Smooth muscle cell (in vitro differentiated cells): ENCODE data around the gene EEF2K. TPM values are rescaled to one million over a fixed set of nuclear protein-coding genes. Genes with fewer than 3 reads are reported as not detected.
A peak's percentile ranks its signal among the peaks of the same experiment; 100 is the strongest.

Experiments used
- DNase-seq: peaks from one replicate; lab custom pipeline; 2025; ENCODE audit not compliant: unreplicated experiment; lab: John Stamatoyannopoulos, UW
- H2AFZ ChIP-seq: fragments of 200-600 bp; sonication (generic); 2 replicates; pipeline ENCODE4 v1.6.0; 2016; ENCODE audit warnings: antibody characterized with exemption, low read depth, mild to moderate bottlenecking
- H3F3A ChIP-seq: fragments of 200-600 bp; sonication (generic); 2 replicates; pipeline ENCODE4 v1.6.0; 2017; ENCODE audit warnings: antibody characterized with exemption, low read depth
- H3K27ac ChIP-seq: fragments of 200-600 bp; sonication (generic); 2 replicates; pipeline ENCODE4 v1.5.1; 2016; ENCODE audit warnings: low read depth, mild to moderate bottlenecking
- H3K27me3 ChIP-seq: fragments of 200-600 bp; sonication (generic); 2 replicates; pipeline ENCODE4 v1.6.1; 2016; ENCODE audit warnings: low read depth, mild to moderate bottlenecking
- H3K36me3 ChIP-seq: fragments of 200-600 bp; sonication (generic); 2 replicates; pipeline ENCODE4 v1.5.1; 2016; ENCODE audit warnings: low read depth
- H3K4me1 ChIP-seq: fragments of 200-600 bp; sonication (generic); 2 replicates; pipeline ENCODE4 v1.5.1; 2016; ENCODE audit warnings: low read depth
- H3K4me2 ChIP-seq: fragments of 200-600 bp; sonication (generic); 2 replicates; pipeline ENCODE4 v1.6.0; 2016; ENCODE audit warnings: mild to moderate bottlenecking
- H3K4me3 ChIP-seq: fragments of 200-600 bp; sonication (generic); 2 replicates; pipeline ENCODE4 v1.5.1; 2016; ENCODE audit warnings: mild to moderate bottlenecking
- H3K79me2 ChIP-seq: fragments of 200-600 bp; sonication (generic); 2 replicates; pipeline ENCODE4 v1.6.0; 2016; ENCODE audit warnings: low read depth, mild to moderate bottlenecking
- H3K9ac ChIP-seq: fragments of 200-600 bp; sonication (generic); 2 replicates; pipeline ENCODE4 v1.6.0; 2016; ENCODE audit warnings: low read depth
- H3K9me3 ChIP-seq: fragments of 200-600 bp; sonication (generic); replicated peaks from 2 replicates; pipeline ENCODE4 v1.5.1; 2016; ENCODE audit warnings: low read depth
- H4K20me1 ChIP-seq: fragments of 200-600 bp; sonication (generic); 2 replicates; pipeline ENCODE4 v1.6.0; 2016; ENCODE audit warnings: low read depth
- CTCF ChIP-seq: fragments of 200-600 bp; sonication (generic); IDR thresholded peaks from 2 replicates; pipeline ENCODE4 v1.5.1; 2017; ENCODE audit warnings: borderline replicate concordance, mild to moderate bottlenecking, antibody characterized with exemption; ENCODE audit not compliant: insufficient read depth, poor library complexity, severe bottlenecking
- WGBS: methylation state at CpG from one replicate; pipeline ENCODE4 v1.1.7; 2016; ENCODE audit warnings: low lambda C conversion rate; 5-methylcytosine and 5-hydroxymethylcytosine counted together
- polyA plus RNA-seq: library from polyadenylated mRNA; unstranded; fragments of >200 nt; fragmentation: Nextera tagmentation; extraction: Ambion mirVana; gene quantifications from 2 replicates; pipeline ENCODE4 v1.2.1, GENCODE V29; 2016
- total RNA-seq: library from RNA; depleted of rRNA; stranded (reverse); fragments of >200 nt; gene quantifications from 2 replicates; pipeline ENCODE4 v1.2.3, GENCODE V29; 2014

EEF2K gene
- total RNA-seq = 10.8 and 12.8 TPM in 2 replicates
- polyA plus RNA-seq = 8.7 and 10.6 TPM in 2 replicates

GRCh38 chr16:22206013-22206841 is at the start of gene EEF2K:
Gene EEF2K (plus strand): TSS chr16:22206278. CDS start chr16:22225730, 19,452 bp downstream.
- no peaks in the 10 kb centered on the region for H3K27me3 ChIP-seq
- H3K4me2 ChIP-seq = peak within 1 kb of the TSS; percentile 87
- H3K4me1 ChIP-seq = peaks cover 10% of the 10 kb centered on the region
- peaks cover 6% of the 10 kb centered on the region for H3F3A ChIP-seq
- H3K9ac ChIP-seq = peak within 1 kb of the TSS; percentile 2
- peaks cover 41% of the 10 kb centered on the region for H4K20me1 ChIP-seq
- H3K4me3 ChIP-seq = peak within 1 kb of the TSS; percentile 76
- peak; percentile 49 for TF ChIP-seq CTCF
- peaks cover 44% of the 10 kb centered on the region for H3K79me2 ChIP-seq
- H3K36me3 ChIP-seq = no peaks in the 10 kb centered on the region
- WGBS = under 1% methylated on average over 53 of the region's 74 CpGs
- peak within 1 kb of the TSS; percentile 79 for H3K27ac ChIP-seq
- DNase-seq = peak; percentile 66
- H2AFZ ChIP-seq = peak within 1 kb of the TSS; percentile 94
- no peaks in the 10 kb centered on the region for H3K9me3 ChIP-seq

GRCh38 chr16:22161401-22161800 is 44.7 kb upstream of the EEF2K start:
- Histone ChIP-seq H3K9ac (no peak overlapping the region), H3K79me2 (no peaks in the 10 kb centered on the region), H3K27me3 (peaks cover 42% of the 10 kb centered on the region), H3K4me3 (no peak overlapping the region), H4K20me1 (no peaks in the 10 kb centered on the region), H2AFZ (no peak overlapping the region), H3K4me2 (no peak overlapping the region), H3K9me3 (no peaks in the 10 kb centered on the region), H3K27ac (no peak overlapping the region), H3K36me3 (no peaks in the 10 kb centered on the region), H3K4me1 (no peaks in the 10 kb centered on the region), H3F3A (no peaks in the 10 kb centered on the region)
- no peak for DNase-seq
- no peak for TF ChIP-seq CTCF

- Histone ChIP-seq H3K9me3 (no peaks in the 10 kb centered on the region), H3K79me2 (no peaks in the 10 kb centered on the region), H3K27ac (no peak within 1 kb of the TSS), H2AFZ (no peak within 1 kb of the TSS), H3K4me3 (no peak within 1 kb of the TSS), H3K4me2 (peak within 1 kb of the TSS; percentile 67), H3F3A (no peaks in the 10 kb centered on the region), H3K36me3 (no peaks in the 10 kb centered on the region), H3K27me3 (peaks cover 42% of the 10 kb centered on the region), H3K9ac (no peak within 1 kb of the TSS), H4K20me1 (no peaks in the 10 kb centered on the region), H3K4me1 (no peaks in the 10 kb centered on the region)
- no peak for DNase-seq
- WGBS = 16% methylated on average over 13 of the region's 40 CpGs
- TF ChIP-seq CTCF = no peak
Measured at GRCh38 chr16:22161999-22162655, 44.0 kb upstream of the EEF2K start, which contains the start of gene SDR42E2. Gene SDR42E2 (plus strand): TSS chr16:22162506. CDS start chr16:22165583, 3,077 bp downstream.
